ENCODE measurements around the gene GAK. TPM values are rescaled to one million over a fixed set of nuclear protein-coding genes. Genes with fewer than 3 reads are reported as not detected.

GAK gene
- total RNA-seq, 4 donors from 2014 or later: 70.1 to 95.3 (median 78.1) TPM

GRCh38 chr4:851701-852430, 80.2 kb downstream of the GAK start:
- H3K27me3 ChIP-seq: no peaks in the 10 kb centered on the region
- TF ChIP-seq EP300 (IDR thresholded peaks at IDR 0.05) (no peak), POLR2A (IDR thresholded peaks at IDR 0.05) (no peak), POLR2AphosphoS5 (IDR thresholded peaks at IDR 0.05) (no peak), CTCF (IDR thresholded peaks at IDR 0.05) (no peak)
- H3K9me3 ChIP-seq: no peaks in the 10 kb centered on the region
- WGBS, 2 donors (ENCODE audit: low coverage in 1 of 2): 91% methylated on average over 4 of the region's 33 CpGs; no CpG with 5 or more reads in 1 of the 2 donors
- H3K36me3 ChIP-seq: peaks cover 0 to 90% of the 10 kb centered on the region in 2 donors
- no peak for ATAC-seq
- H3K4me1 ChIP-seq: no peaks in the 10 kb centered on the region
- H3K4me3 ChIP-seq: no peak overlapping the region
- H3K27ac ChIP-seq: no peak overlapping the region

GRCh38 chr4:850323-850945, 81.7 kb downstream of the GAK start:
- H3K27me3 ChIP-seq: no peaks in the 10 kb centered on the region
- TF ChIP-seq POLR2AphosphoS5 (IDR thresholded peaks at IDR 0.05) (no peak), POLR2A (IDR thresholded peaks at IDR 0.05) (no peak), CTCF (IDR thresholded peaks at IDR 0.05) (no peak), EP300 (IDR thresholded peaks at IDR 0.05) (no peak)
- peaks cover 0 to 6% (median 0%) of the 10 kb centered on the region in 3 donors for H3K4me1 ChIP-seq
- H3K4me3 ChIP-seq: no peak overlapping the region
- H3K36me3 ChIP-seq: peaks cover 0 to 78% of the 10 kb centered on the region in 2 donors
- no peak for ATAC-seq
- no peak overlapping the region for H3K27ac ChIP-seq
- H3K9me3 ChIP-seq: no peaks in the 10 kb centered on the region
- WGBS, 2 donors (ENCODE audit: low coverage in 1 of 2): no CpG with 5 or more reads among the region's 18 CpGs

GRCh38 chr4:849478-850175, 82.5 kb downstream of the GAK start:
- no peak for ATAC-seq
- no peaks in the 10 kb centered on the region for H3K9me3 ChIP-seq
- H3K4me3 ChIP-seq: no peak overlapping the region
- H3K27me3 ChIP-seq: no peaks in the 10 kb centered on the region
- TF ChIP-seq POLR2AphosphoS5 (IDR thresholded peaks at IDR 0.05): no peak
- no peak for TF ChIP-seq EP300 (IDR thresholded peaks at IDR 0.05)
- no peak for TF ChIP-seq CTCF (IDR thresholded peaks at IDR 0.05)
- no peak for TF ChIP-seq POLR2A (IDR thresholded peaks at IDR 0.05)
- WGBS, 2 donors (ENCODE audit: low coverage in 1 of 2): 60 to 100% methylated on average over 1 to 6 of the region's 50 CpGs
- H3K27ac ChIP-seq: no peak overlapping the region
- H3K4me1 ChIP-seq: peaks cover 0 to 10% (median 0%) of the 10 kb centered on the region in 3 donors
- peaks cover 0 to 71% of the 10 kb centered on the region in 2 donors for H3K36me3 ChIP-seq

GRCh38 chr4:848803-849477, 83.2 kb downstream of the GAK start:
- WGBS, 2 donors (ENCODE audit: low coverage in 1 of 2): 27% methylated on average over 2 of the region's 27 CpGs; no CpG with 5 or more reads in 1 of the 2 donors
- Histone ChIP-seq H3K36me3 (peaks cover 0 to 65% of the 10 kb centered on the region in 2 donors), H3K4me3 (no peak overlapping the region), H3K27me3 (no peaks in the 10 kb centered on the region), H3K9me3 (no peaks in the 10 kb centered on the region), H3K27ac (no peak overlapping the region), H3K4me1 (peaks cover 0 to 10% (median 0%) of the 10 kb centered on the region in 3 donors)
- TF ChIP-seq CTCF (IDR thresholded peaks at IDR 0.05): no peak
- no peak for TF ChIP-seq EP300 (IDR thresholded peaks at IDR 0.05)
- no peak for TF ChIP-seq POLR2A (IDR thresholded peaks at IDR 0.05)
- no peak for TF ChIP-seq POLR2AphosphoS5 (IDR thresholded peaks at IDR 0.05)
- ATAC-seq: no peak

Data from gastroesophageal sphincter (tissue), 4 donors.